ENCODE data around the gene KCTD17. TPM values are rescaled to one million over a fixed set of nuclear protein-coding genes. Genes with fewer than 3 reads are reported as not detected.

Gene KCTD17
- total and polyA plus RNA-seq, 2 of the 13 experiments (the other 11 are each of a cell fraction or from before 2014, with no cell fraction given), result 5.3 to 11.7 TPM

DNA sequence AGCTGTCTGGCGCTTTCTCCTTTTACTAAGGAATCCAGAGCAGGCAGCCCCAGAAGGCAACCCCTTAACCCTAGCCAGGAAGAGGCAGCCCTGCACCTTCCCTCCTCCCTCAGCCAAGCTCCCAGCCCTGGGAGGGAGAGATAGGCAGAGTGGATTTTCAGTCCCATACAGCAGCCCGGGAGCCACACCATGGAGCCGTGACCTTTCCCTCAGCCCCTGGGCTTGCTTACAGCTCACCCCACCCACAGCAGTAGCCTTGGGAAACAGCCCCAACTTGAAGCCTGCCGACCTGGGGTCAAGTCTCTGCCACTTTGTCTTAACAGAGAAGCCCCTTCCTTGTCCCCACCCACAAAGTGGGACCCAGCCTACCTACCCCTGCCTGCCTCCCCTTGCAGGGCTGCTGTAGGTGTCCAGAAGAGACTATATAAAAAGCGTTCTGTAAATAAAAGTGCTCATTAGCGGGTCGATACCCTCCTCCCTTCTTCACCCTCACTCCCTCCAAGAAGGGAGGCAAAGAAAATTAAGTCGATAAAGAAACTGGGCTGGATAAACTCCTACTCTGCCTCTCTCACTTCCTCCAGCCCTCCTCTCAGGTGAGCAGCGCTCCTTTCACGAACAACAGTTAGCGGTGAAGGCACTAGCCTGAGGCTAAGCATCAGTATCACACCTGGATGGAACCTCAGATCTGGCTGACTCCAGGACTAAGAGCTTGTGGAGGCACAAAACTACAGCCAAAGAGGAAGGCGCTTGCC lies 36.5 kb upstream of the KCTD17 start (continued):
- peak; percentile 49; the same call in 1 of the 2 replicates for TF ChIP-seq POLR2AphosphoS5 (IDR thresholded peaks at IDR 0.05; ENCODE audit: low read depth, low read length)
- TF ChIP-seq PPARG (CRISPR knock-in tag; conservative IDR thresholded peaks at IDR 0.05), result peak; percentile 37
- TF ChIP-seq POLR2G (IDR thresholded peaks at IDR 0.05; ENCODE audit: low read depth, low read length), result peak; percentile 42
- no peak for TF ChIP-seq ZNF772 (CRISPR knock-in tag; IDR thresholded peaks at IDR 0.05)
- peak; percentile 45; the same call in 1 of the 2 replicates for TF ChIP-seq PAF1 (CRISPR knock-in tag; IDR thresholded peaks at IDR 0.05)
- 0 out of 2 replicates have a peak, but pooled peaks have one; percentile 16 for TF ChIP-seq NAIF1 (CRISPR knock-in tag; IDR thresholded peaks at IDR 0.05; ENCODE audit: borderline replicate concordance)
- TF ChIP-seq ZNF317 (CRISPR knock-in tag; IDR thresholded peaks at IDR 0.05), result no peak
- TF ChIP-seq NFKB2 (CRISPR knock-in tag; IDR thresholded peaks at IDR 0.05; ENCODE audit: borderline replicate concordance), result 0 out of 2 replicates have a peak, but pooled peaks have one; percentile 37
- TF ChIP-seq MAFG (CRISPR knock-in tag; IDR thresholded peaks at IDR 0.05), result no peak
- TF ChIP-seq ZNF138 (CRISPR knock-in tag; IDR thresholded peaks at IDR 0.05; ENCODE audit: low read depth), result no peak
- TF ChIP-seq, protein P1, sequence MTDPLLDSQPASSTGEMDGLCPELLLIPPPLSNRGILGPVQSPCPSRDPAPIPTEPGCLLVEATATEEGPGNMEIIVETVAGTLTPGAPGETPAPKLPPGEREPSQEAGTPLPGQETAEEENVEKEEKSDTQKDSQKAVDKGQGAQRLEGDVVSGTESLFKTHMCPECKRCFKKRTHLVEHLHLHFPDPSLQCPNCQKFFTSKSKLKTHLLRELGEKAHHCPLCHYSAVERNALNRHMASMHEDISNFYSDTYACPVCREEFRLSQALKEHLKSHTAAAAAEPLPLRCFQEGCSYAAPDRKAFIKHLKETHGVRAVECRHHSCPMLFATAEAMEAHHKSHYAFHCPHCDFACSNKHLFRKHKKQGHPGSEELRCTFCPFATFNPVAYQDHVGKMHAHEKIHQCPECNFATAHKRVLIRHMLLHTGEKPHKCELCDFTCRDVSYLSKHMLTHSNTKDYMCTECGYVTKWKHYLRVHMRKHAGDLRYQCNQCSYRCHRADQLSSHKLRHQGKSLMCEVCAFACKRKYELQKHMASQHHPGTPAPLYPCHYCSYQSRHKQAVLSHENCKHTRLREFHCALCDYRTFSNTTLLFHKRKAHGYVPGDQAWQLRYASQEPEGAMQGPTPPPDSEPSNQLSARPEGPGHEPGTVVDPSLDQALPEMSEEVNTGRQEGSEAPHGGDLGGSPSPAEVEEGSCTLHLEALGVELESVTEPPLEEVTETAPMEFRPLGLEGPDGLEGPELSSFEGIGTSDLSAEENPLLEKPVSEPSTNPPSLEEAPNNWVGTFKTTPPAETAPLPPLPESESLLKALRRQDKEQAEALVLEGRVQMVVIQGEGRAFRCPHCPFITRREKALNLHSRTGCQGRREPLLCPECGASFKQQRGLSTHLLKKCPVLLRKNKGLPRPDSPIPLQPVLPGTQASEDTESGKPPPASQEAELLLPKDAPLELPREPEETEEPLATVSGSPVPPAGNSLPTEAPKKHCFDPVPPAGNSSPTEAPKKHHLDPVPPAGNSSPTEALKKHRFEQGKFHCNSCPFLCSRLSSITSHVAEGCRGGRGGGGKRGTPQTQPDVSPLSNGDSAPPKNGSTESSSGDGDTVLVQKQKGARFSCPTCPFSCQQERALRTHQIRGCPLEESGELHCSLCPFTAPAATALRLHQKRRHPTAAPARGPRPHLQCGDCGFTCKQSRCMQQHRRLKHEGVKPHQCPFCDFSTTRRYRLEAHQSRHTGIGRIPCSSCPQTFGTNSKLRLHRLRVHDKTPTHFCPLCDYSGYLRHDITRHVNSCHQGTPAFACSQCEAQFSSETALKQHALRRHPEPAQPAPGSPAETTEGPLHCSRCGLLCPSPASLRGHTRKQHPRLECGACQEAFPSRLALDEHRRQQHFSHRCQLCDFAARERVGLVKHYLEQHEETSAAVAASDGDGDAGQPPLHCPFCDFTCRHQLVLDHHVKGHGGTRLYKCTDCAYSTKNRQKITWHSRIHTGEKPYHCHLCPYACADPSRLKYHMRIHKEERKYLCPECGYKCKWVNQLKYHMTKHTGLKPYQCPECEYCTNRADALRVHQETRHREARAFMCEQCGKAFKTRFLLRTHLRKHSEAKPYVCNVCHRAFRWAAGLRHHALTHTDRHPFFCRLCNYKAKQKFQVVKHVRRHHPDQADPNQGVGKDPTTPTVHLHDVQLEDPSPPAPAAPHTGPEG (CRISPR knock-in tag; IDR thresholded peaks at IDR 0.05), result no peak
- peak; percentile 47 for TF ChIP-seq SRSF4 (IDR thresholded peaks at IDR 0.05; ENCODE audit: low read depth, low read length, poor library complexity, severe bottlenecking)
- TF ChIP-seq, protein P2, sequence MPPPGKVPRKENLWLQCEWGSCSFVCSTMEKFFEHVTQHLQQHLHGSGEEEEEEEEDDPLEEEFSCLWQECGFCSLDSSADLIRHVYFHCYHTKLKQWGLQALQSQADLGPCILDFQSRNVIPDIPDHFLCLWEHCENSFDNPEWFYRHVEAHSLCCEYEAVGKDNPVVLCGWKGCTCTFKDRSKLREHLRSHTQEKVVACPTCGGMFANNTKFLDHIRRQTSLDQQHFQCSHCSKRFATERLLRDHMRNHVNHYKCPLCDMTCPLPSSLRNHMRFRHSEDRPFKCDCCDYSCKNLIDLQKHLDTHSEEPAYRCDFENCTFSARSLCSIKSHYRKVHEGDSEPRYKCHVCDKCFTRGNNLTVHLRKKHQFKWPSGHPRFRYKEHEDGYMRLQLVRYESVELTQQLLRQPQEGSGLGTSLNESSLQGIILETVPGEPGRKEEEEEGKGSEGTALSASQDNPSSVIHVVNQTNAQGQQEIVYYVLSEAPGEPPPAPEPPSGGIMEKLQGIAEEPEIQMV (CRISPR knock-in tag; IDR thresholded peaks at IDR 0.05; ENCODE audit: low read depth), result 0 out of 2 replicates have a peak, but pooled peaks have one; percentile 33
- 0 out of 2 replicates have a peak, but pooled peaks have one; percentile 57 for TF ChIP-seq SSRP1 (CRISPR knock-in tag; IDR thresholded peaks at IDR 0.05)
- TF ChIP-seq, protein P3, sequence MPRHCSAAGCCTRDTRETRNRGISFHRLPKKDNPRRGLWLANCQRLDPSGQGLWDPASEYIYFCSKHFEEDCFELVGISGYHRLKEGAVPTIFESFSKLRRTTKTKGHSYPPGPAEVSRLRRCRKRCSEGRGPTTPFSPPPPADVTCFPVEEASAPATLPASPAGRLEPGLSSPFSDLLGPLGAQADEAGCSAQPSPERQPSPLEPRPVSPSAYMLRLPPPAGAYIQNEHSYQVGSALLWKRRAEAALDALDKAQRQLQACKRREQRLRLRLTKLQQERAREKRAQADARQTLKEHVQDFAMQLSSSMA (CRISPR knock-in tag; IDR thresholded peaks at IDR 0.05), result no peak
- TF ChIP-seq, protein P4, sequence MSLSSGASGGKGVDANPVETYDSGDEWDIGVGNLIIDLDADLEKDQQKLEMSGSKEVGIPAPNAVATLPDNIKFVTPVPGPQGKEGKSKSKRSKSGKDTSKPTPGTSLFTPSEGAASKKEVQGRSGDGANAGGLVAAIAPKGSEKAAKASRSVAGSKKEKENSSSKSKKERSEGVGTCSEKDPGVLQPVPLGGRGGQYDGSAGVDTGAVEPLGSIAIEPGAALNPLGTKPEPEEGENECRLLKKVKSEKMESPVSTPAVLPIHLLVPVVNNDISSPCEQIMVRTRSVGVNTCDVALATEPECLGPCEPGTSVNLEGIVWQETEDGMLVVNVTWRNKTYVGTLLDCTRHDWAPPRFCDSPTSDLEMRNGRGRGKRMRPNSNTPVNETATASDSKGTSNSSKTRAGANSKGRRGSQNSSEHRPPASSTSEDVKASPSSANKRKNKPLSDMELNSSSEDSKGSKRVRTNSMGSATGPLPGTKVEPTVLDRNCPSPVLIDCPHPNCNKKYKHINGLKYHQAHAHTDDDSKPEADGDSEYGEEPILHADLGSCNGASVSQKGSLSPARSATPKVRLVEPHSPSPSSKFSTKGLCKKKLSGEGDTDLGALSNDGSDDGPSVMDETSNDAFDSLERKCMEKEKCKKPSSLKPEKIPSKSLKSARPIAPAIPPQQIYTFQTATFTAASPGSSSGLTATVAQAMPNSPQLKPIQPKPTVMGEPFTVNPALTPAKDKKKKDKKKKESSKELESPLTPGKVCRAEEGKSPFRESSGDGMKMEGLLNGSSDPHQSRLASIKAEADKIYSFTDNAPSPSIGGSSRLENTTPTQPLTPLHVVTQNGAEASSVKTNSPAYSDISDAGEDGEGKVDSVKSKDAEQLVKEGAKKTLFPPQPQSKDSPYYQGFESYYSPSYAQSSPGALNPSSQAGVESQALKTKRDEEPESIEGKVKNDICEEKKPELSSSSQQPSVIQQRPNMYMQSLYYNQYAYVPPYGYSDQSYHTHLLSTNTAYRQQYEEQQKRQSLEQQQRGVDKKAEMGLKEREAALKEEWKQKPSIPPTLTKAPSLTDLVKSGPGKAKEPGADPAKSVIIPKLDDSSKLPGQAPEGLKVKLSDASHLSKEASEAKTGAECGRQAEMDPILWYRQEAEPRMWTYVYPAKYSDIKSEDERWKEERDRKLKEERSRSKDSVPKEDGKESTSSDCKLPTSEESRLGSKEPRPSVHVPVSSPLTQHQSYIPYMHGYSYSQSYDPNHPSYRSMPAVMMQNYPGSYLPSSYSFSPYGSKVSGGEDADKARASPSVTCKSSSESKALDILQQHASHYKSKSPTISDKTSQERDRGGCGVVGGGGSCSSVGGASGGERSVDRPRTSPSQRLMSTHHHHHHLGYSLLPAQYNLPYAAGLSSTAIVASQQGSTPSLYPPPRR (CRISPR knock-in tag; IDR thresholded peaks at IDR 0.05; ENCODE audit: borderline replicate concordance), result peak; percentile 24; the same call in 1 of the 2 replicates
